Inferior parietal cortex (tissue), 1 donor: ENCODE results near the gene AP3D1.

ENCODE experiments used
- DNase-seq: peaks from one replicate; pipeline ENCODE4 v3.0.0-alpha.2; 2016; ENCODE audit errors: extremely low spot score

The AP3D1 gene

DNA sequence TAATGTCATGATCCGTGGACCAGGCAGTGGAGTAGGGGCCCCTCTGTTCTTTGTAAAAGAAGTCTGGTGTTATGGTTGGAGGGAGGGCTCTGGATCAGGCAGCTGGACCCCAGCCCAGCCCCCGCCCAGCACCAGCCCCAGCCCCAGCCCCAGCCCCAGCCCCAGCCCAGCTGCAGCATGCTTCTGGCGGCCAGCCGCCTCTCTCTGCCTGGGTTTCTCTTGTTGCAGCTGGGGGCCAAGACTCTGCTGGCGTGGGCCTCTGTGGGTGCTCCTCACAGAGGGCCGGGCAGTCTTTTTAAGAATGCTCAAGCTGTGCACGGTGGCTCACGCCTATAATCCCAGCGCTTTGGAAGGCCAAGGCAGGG lies 30.2 kb upstream of the AP3D1 start:
- DNase-seq: no peak

DNA sequence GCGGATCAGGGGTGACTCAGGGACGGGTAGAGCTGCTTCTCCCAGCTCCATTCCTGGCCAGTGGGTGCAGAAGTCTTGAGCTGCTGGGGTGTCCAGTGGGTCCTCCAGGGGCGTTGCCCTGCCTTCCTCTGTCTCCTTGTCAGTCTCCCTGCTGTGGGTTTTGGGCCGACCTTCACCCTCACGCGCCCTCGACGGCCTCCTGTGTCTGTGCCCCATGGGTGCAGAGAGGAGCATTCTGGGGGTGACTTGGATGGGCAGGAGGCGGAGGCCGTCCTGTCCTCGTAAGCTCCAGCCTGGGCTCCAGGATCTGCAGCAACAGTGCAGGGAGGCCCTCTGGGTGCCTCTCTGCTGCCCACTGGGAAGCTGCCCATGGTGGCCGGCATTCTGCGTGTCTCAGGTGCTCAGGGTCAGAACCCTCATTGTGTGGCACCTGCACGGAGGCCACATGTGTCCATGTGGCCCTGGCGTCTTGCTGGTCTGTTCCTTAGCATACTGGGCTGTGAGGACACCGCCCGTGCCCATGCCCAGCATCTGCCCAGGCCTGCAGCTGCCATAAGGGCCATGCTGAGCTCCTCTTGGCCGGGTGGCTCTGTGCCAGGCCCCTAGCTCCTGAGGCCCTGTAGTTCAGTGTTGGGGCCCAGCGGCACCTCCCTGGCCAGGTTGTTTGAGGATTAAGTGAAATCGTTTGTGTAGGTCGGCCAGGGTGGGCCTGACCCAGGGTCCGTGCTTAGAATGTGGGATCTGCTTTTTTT lies 29.7 kb upstream of the AP3D1 start:
- no peak for DNase-seq

DNA sequence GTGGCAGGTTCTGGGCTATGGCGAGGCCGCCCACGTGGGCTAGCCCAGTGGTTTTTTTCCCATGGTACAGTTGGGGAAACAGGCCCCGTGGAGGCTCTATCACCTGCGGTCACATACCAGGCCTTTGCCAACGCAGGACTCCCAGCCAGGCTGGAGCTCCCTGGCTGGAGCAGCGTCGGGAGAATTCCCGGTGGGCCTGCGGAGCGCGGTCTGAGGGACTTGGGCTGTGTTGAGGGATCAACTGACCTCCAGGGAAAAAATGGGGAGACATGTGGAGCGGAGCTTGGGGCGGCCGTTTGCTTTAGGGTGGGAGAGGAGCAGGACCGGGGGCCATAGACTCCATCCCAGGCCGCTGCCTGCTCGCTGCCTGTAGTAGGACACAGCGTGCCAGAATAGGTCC lies 28.7 kb upstream of the AP3D1 start:
- no peak for DNase-seq

DNA sequence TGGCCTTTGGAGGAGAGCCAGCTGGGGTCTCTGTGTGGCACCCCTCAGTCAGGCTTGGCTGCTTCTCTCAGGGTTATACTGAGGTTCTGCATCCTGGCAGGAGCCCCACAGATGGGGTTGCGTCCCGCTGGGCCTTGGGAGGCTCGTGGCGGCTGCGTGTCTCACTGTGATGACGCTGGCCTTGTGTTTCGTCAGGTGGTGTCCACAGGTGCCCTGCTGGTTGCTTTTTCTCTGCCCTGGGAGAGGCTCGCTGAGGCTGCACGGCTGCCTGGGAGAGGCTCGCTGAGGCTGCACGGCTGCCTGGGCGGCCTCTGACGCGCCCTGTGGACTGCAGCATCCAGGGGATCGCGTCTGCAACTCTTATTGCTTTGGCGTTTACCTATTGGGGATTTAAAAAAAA lies 27.7 kb upstream of the AP3D1 start:
- no peak for DNase-seq

DNA sequence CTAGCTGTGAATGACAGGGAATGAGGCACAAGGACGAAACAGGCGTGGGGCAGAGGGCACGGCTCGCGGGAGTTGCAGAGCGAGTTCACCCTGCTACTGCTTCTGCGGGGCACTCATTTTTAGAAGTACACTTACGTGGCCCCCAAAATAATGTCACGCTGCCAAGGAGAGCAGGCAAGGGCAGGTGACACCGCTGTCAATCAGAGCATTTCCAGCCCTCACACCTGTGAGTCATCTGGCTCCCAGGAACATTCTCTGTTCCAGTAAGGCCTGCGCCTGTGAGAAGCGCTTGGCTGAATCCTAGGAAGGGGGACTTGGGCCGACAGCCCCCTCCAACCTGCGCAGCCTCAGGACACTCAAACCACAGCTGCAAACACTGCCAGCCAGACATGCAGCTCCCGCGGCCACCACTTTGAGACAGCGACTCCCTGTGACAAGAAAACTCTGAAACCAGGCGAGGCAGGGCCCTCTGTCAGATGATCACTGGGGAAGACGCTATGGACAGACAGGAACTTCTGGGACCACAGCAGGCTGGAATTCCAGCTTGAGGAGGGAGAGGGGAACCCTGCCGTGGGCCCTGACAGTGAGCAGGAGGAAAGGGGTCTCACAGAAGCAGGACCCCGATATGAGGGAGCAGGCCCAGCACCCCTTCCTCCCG lies 25.1 kb upstream of the AP3D1 start:
- no peak for DNase-seq

DNA sequence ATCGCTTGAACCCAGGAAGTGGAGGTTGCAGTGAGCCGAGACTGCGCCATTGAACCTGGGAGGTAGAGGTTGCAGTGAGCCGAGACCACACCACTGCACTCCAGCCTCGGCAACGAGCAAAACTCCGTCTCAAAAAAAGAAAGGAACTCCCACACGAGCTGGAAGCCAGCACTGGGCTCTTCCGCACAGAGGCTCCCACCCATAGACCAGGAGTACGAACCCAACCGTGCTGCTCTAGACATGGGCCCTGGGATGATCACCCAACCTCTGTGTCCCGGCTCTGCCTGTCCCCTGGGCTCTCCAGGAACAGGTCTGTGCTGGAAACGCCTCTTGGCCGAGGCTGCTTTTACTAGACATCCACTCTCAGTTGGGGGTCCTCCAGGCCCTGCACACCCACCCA lies 24.4 kb upstream of the AP3D1 start:
- DNase-seq: no peak

DNA sequence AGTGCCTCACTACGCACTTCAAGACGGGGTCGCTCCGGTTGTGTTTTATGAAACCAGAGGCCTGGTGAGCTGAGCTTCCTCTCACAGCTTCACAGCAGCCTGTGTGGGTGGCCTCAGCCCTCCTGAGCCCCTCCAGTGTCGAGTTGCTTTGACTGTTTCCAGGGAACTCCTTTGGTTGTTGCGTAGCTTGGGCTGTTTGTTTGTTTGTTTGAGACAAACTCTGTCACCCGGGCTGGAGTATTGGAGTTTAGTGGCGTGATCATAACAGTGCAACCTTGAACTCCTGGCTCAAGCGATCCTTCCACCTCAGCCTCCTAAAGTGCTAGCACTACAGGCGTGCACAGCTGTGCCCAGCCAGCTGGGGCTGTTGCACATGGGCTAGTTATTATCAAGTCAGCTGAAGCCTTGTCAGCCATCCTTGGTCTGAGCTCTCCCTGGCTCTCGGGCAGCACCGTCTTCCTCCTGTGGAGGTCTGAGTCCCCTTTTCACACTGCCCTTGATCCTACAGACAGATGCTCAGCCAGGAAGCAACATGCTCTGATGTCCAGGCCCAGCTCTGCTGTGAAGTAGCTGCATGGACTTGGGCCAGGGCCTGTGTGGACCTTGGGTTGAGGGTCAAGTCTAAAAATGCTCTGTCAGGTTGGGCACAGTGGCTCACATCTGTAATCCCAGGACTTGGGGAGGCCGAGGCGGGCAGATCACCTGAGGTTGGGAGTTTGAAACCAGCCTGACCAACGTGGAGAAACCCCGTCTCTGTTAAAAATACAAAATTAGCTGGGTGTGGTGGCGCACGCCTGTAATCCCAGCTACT lies 22.6 kb upstream of the AP3D1 start:
- DNase-seq: no peak

DNA sequence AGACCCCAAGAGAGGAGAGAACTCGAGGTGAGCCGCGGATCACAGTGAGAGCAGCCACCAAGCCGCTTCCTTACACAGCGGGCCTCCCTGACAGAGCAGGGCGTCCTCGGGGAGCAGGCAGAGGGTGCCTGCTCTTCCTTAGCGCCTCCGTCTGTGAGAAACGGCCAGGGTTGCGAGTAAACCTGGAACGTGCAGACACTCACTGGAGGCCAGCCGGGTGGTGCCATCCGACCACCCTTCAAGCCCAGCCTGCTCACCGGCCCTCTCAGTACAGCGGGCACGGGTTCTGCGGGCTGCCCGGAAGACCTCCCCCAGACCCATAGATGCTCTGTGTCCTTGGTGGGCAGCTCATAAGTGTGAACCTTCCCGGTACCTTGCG lies 22.0 kb upstream of the AP3D1 start:
- DNase-seq: no peak

DNA sequence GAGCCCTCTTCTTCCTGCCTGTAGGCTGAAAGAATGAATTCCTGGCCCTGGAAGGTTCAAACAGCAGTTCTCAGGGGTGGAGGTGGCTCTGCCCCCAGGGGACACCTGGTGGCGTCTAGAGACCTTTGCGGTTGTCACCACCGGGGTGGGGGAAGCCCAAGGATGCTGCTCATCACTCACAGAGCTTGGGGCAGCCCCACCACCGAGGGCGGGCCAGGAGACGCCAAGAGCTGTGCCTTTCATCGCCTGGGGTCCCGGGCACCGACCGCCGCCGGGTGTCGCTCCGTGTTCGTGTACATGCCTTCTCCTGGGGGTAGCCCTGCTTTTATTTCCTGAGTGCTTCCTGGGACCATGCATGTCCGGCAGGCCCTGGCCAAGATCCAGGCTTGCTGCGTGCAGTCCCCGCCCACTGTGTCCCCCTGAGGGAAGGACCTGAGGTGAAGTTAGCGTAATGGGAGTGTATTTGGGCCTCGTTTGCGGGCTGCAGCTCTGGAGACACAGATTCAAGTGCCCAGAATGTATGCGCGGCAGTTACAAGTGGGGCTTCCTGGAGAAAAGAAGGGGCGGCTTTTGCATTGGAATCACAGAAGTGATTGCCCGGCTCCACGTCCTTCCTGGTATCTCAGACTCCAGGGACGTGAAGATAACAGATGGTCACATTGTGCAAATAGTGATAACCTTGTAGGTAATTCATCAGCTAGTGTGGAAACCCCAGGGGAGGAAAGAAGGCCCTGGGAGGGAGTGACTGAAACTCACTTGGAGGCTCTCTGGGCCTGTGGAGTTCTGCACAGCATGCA lies 20.2 kb upstream of the AP3D1 start:
- no peak for DNase-seq

DNA sequence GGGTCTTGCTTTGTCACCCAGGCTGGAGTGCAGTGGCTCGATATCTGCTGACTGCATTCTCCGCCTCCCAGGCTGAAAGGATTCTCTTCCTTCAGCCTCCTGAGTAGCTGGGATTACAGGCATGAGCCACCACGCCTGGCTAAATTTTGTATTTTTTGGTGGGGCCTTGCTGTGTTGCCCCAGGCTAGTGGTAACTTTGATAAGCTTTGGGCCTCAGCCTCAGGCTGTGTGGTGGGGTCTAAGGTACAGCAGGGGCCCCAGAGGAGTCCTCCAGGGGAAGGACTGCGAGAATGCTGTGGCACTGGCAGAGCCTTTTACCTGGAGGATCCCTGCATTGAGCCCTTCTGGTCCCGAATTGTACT lies 19.6 kb upstream of the AP3D1 start:
- DNase-seq: no peak

DNA sequence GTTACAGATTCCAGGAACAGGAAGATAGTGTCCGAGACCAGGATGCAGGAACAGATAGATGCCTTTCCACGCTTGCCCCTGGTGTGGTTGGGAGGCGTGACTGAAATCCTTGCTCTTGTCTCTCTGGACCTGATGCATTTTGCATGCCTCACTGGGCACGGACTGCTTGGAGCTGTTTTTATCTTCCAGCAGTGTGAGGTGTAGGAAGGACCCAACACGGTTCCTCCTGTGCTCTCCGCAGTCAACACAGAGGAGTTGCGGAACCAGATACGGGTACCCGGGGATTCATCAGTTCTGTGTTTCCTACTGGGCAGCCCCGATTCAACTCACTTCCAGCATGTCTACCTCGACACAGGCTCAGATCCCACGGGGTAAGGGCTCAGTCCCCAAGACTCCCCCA lies 18.9 kb upstream of the AP3D1 start:
- no peak for DNase-seq

DNA sequence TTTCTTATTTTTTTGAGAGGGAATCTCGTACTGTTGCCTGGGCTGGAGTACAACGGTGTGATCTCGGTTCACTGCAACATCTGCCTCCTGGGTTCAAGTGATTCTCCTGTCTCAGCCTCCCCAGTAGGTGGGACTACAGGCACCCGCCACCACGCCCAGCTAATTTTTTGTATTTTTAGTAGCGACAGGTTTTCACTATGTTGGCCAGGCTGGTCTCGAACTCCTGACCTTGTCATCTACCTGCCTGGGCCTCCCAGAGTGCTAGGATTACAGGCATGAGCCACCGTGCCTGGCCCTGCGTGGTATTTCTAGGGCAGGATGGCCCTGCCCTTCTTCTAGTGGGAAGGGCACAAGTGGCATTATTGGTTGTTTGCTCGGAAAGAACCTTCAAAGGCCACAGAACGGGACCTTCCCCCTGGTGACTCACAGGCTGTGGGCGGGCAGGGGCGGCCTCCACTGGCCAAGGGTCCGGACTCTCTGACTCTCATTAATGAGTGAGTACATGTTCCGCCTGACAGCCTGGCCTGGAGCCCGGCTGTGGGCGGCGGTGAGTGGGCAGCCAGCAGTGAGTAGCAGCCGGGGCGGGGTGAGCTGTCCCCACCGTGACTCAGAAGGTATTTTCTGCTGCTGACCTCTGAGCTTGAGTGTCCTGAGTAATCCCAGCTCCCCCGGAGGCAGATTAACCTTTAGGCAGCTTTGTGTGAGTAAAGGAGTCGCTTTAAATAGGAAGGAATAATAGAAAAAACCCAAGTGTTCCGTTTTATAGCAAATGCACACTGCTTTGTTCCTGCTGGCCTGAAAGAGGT lies 17.5 kb upstream of the AP3D1 start:
- DNase-seq: peak; percentile 86

DNA sequence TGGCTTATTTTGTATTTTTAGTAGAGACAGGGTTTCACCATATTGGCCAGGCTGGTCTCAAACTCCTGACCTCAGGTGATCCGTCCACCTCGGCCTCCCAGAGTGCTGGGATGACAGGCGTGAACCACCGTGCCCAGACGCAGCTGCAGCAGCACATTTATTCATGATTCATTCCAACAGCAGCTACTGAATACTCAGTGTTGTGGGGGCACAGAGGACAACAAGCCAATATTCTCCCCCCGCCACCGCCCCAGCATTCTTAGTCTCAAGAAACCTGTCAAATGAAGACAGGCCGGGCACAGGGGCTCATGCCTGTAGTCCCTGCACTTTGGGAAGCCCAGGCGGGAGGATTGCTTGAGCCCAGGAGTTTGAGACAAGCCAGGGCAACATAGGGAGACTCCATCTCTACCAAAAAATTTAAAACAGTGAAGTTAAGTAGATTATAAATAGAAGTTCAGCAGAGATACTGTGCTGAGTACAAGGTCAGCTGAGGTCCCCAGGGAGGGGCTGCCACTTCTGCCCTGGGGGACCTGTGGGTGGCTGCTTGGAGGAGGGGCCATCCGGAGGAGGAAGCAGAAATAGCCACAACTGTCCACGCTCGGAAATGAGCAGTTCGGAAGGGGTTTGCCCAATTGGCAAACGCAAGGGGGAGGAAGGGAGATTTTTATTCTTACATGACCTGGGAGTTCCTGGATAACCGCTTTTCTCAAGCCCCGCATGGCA lies 16.7 kb upstream of the AP3D1 start:
- DNase-seq: no peak

DNA sequence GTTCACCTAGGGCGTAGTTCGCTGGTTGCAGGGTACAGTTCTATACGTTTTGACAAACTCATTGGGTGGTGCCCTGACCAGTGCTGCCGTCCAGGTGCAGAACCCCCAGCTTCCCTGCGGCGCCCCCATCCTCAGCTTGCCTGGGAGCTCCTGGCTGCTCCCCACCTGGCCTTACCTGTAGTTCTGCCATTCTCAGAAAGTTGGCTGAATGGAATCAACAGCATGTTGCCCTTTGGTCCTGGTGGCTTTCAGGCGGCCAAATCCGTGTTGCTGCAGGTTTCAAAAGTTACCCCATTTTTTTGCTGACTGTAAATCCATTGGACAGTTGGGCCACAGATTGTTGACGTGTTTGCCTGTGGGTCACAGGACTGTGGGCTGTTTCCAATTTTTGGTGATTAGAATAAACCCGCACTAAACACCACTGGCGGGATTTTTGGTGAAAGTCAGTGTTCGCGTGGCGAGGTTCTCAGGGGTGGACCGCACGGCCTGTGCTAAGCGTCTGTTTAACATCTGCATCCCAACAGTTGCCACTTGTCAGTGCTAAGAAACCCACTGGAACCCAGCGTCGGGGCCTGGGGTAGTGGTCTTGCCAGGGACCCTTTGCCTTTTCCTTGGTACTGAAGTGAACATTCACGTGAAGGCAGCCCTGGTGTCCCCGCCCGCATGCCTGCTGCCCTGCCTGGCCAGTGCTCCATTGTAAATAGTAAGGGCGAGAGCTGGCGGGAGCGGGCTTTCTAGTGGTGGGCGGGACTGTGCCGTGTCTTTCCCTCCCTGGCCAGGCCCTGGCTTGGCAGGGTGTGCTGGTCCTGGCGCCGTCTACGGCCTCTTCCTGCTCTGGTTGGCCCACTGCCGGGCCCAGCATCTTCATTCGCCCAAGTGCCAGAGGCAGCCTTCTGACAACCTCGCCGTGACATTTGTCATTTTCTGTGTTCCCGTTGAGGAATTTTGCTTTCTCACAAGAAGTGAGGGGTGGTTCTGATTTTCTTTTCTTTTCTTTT lies 15.7 kb upstream of the AP3D1 start:
- no peak for DNase-seq

DNA sequence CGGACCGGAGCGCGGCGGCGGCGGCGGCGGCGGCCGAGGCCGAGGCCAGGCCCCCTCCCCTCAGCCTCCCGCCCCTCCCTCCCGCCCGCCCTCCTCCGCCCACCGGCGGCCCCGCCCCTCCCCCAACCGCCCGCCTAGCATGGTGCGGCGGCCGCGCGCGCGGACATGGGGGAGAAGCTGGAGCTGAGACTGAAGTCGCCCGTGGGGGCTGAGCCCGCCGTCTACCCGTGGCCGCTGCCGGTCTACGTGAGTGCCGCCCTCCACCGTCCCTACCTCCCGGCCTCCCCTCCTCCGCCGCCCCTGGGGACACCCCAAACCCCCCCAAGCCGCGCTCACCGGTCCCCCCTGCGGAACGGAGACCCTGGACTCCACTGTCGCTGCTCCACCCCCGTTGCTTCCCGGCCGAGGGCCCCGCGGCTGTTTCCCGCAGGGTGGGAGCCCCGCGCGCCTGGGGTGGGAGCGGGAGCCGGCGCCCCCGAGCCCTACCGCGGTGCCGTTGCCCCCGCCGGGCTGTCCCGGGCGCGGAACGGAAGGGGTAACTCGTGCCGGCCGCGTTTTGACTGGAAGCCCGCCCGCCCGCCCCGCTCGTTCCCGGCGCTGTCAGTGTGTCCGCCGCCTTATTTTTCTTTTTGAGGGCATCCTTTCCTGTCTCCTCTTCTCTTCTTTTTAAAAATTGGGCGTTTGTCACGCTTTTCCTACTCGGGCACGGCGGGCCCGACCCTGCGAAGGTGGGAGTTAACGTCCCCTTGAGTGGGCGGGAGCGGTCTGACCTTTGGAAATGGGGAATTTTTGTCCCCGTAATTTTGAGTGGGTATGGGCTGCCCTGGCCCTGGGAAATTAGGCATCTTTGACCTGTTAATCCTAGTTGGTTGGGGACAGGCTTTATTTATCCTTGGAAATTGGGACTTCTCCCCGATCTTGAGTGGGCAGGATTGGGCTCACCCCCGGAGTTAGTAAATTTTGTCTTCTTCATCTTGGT lies 12.9 kb upstream of the AP3D1 start:
- DNase-seq: no peak

DNA sequence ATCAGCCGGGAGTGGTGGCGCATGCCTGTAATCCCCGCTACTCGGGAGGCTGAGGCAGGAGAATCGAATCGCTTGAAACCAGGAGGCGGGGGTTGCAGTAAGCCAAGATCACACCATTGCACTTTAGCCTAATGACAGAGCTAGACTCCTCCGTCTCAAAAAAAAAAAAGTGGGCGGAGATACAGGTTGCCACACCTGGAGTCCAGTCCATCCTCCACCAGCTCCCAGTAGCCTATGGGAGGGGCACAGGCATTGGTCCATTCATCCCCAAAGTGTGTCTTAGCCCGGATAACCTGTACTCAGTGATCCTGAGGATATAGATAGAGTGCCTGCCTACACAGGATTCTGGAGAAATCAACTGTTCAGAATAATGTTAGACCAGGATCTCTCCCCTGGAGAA lies 9.0 kb upstream of the AP3D1 start:
- DNase-seq: no peak

DNA sequence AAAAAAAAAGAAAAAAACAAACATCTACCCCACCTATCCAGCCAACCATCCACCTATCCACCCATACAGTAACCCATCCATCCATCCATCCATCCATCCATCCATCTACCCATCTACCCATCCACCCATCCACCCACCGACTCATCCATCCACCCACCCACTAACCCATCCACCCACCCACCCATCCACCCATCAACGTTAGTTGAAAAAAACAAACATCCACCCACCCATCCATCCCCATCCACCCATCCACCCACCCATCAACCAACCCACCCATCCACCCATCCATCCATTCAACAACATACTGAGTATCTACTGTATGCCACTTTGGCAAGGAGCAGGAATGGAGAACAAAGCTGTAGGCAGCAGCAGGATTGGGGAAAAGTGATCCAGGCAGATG lies 6.1 kb upstream of the AP3D1 start:
- no peak for DNase-seq

DNA sequence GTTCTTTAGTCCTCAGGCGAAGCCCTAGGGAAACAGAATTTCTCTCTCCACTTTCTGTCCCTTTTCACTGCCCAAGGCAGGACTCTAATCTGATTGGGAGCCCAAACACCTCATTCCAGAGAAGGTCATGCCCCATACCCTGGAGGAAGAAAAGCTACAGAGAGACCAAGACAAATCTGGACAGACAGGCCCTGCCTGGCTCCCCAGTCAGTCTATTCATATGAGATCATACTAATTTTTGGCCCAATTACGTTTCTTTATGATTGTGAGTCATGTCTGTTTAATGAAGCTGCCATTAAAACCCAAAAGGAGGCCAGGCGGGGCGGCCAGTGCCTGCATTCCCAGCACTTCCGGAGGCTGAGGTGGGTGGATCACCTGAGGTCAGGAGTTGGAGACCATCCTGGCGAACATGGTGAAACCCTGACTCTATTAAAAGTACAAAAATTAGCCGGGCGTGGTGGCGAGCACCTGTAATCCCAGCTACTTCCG lies 3.3 kb upstream of the AP3D1 start:
- no peak for DNase-seq
